Fibroblast of lung (primary cell): ENCODE measurements around the gene ATXN7L2. TPM values are rescaled to one million over a fixed set of nuclear protein-coding genes. Genes with fewer than 3 reads are reported as not detected.

ENCODE experiments used
- DNase-seq, 2 donors: peaks; one replicate each; pipeline versions ENCODE4 v3.0.0 to v3.0.0-alpha.2; 2010; ENCODE audit warnings: low read depth in 2 of 2
- H2AFZ ChIP-seq: 2 replicates; pipeline ENCODE4 v1.5.1; 2012; ENCODE audit warnings: low read length, control low read depth, inconsistent platforms
- H3K27ac ChIP-seq: 2 replicates; pipeline ENCODE4 v1.5.1; 2011; ENCODE audit warnings: low read length, control low read depth; ENCODE audit not compliant: insufficient read depth
- H3K27me3 ChIP-seq: 2 replicates; pipeline ENCODE4 v1.5.1; 2011; ENCODE audit warnings: mild to moderate bottlenecking, low read length; ENCODE audit not compliant: control insufficient read depth, insufficient read depth
- H3K36me3 ChIP-seq: 2 replicates; pipeline ENCODE4 v1.5.1; 2011; ENCODE audit warnings: low read length; ENCODE audit not compliant: control insufficient read depth, insufficient read depth
- H3K4me1 ChIP-seq: 2 replicates; pipeline ENCODE4 v1.5.1; 2011; ENCODE audit warnings: low read length; ENCODE audit not compliant: control insufficient read depth, insufficient read depth; ENCODE audit errors: extremely low read depth
- H3K4me2 ChIP-seq: 2 replicates; pipeline ENCODE4 v1.5.1; 2011; ENCODE audit warnings: low read length, control low read depth; ENCODE audit not compliant: insufficient read depth; ENCODE audit errors: extremely low read depth
- H3K4me3 ChIP-seq, 4 experiments: fragments of 200-600 bp in 1 of 4; sonication (generic) in 1 of 4; replicated peaks in 1 of 4; 2 replicates each; pipeline ENCODE4 v1.5.1; 2011 to 2016; ENCODE audit warnings: low read length in 4 of 4, low read depth in 3 of 4, mild to moderate bottlenecking in 3 of 4, control low read depth in 2 of 4, inconsistent platforms in 1 of 4, mixed read lengths in 1 of 4; ENCODE audit not compliant: insufficient read depth in 1 of 4; ENCODE audit errors: control extremely low read depth in 1 of 4
- H3K79me2 ChIP-seq: 2 replicates; pipeline ENCODE4 v1.5.1; 2012; ENCODE audit warnings: mild to moderate bottlenecking, low read length, inconsistent platforms; ENCODE audit not compliant: control insufficient read depth, insufficient read depth
- H3K9ac ChIP-seq: 2 replicates; pipeline ENCODE4 v1.5.1; 2011; ENCODE audit warnings: mild to moderate bottlenecking, low read length, control low read depth; ENCODE audit not compliant: insufficient read depth
- H3K9me3 ChIP-seq: 2 replicates; pipeline ENCODE4 v1.5.1; 2012; ENCODE audit warnings: low read depth, low read length; ENCODE audit not compliant: control insufficient read depth, insufficient read depth
- H4K20me1 ChIP-seq: 2 replicates; pipeline ENCODE4 v1.5.1; 2011; ENCODE audit warnings: low read length; ENCODE audit not compliant: control insufficient read depth, insufficient read depth; ENCODE audit errors: extremely low read depth
- CTCF ChIP-seq, 2 donors: IDR thresholded peaks in 1 of 2; conservative IDR thresholded peaks in 1 of 2; 1 replicate in 1 of 2; 2 replicates in 1 of 2; pipeline ENCODE4 v1.5.1; 2011 to 2012; ENCODE audit warnings: low read length in 2 of 2, control low read depth in 1 of 2, inconsistent platforms in 1 of 2, low read depth in 1 of 2, mild to moderate bottlenecking in 1 of 2
- EZH2 ChIP-seq: IDR thresholded peaks from 2 replicates; pipeline ENCODE4 v1.5.1; 2012; ENCODE audit warnings: low read length, control low read depth, mild to moderate bottlenecking; ENCODE audit errors: missing control alignments
- polyA plus RNA-seq, 2 donors: library from polyadenylated mRNA; depleted of rRNA in 1 of 2; stranded (reverse) in 1 of 2; unstranded in 1 of 2; fragments of >200 nt; gene quantifications; 2 replicates each; pipeline ENCODE4 v1.2.1, GENCODE V29; 2011 to 2012; ENCODE audit warnings: missing spikeins in 1 of 2
- total RNA-seq: library from RNA; depleted of rRNA; stranded (reverse); fragments of >200 nt; gene quantifications from 2 replicates; pipeline ENCODE4 v1.2.1, GENCODE V29; 2014

ATXN7L2 gene
- total and polyA plus RNA-seq, 2 donors (not counting 1 experiment from before 2014, with no cell fraction given), result 0.86 to 2.0 TPM

- no peak for TF ChIP-seq CTCF (conservative IDR thresholded peaks at IDR 0.05 in 1 of 2, IDR thresholded peaks at IDR 0.05 in 1 of 2; ENCODE audit: low read depth in 1 of 2, low read length in 2 of 2)
- TF ChIP-seq EZH2, result no peak
- H3K4me1 ChIP-seq, result peaks cover 5% of the 10 kb centered on the region
- no peaks in the 10 kb centered on the region for H3K79me2 ChIP-seq
- no peak overlapping the region for H3K4me3 ChIP-seq
- H3K9me3 ChIP-seq, result no peaks in the 10 kb centered on the region
- no peaks in the 10 kb centered on the region for H4K20me1 ChIP-seq
- peaks cover 5% of the 10 kb centered on the region for H3K36me3 ChIP-seq
- no peak overlapping the region for H3K9ac ChIP-seq
- no peak overlapping the region for H2AFZ ChIP-seq
- H3K27ac ChIP-seq, result no peak overlapping the region
- H3K27me3 ChIP-seq, result no peaks in the 10 kb centered on the region
- peak overlapping the region; percentile 2 for H3K4me2 ChIP-seq
- peak; percentile 42 to 88 for DNase-seq
These were observed 17.3 kb downstream of the ATXN7L2 start for GRCh38 chr1:109500941-109501381.

- H3K4me2 ChIP-seq, result no peak overlapping the region
- no peaks in the 10 kb centered on the region for H3K9me3 ChIP-seq
- H3K4me3 ChIP-seq, result no peak overlapping the region
- H2AFZ ChIP-seq, result no peak overlapping the region
- no peak for DNase-seq
- H3K79me2 ChIP-seq, result no peaks in the 10 kb centered on the region
- H3K36me3 ChIP-seq, result peaks cover 2% of the 10 kb centered on the region
- peaks cover 5% of the 10 kb centered on the region for H3K4me1 ChIP-seq
- no peaks in the 10 kb centered on the region for H4K20me1 ChIP-seq
- TF ChIP-seq EZH2 (no peak), CTCF (conservative IDR thresholded peaks at IDR 0.05 in 1 of 2, IDR thresholded peaks at IDR 0.05 in 1 of 2; ENCODE audit: low read depth in 1 of 2, low read length in 2 of 2) (no peak)
- H3K27ac ChIP-seq, result no peak overlapping the region
- no peak overlapping the region for H3K9ac ChIP-seq
- no peaks in the 10 kb centered on the region for H3K27me3 ChIP-seq
These were observed 18.1 kb downstream of the ATXN7L2 start for GRCh38 chr1:109501644-109502363.

GRCh38 chr1:109502364-109502851 is 18.7 kb downstream of the ATXN7L2 start:
- no peak overlapping the region for H2AFZ ChIP-seq
- H3K36me3 ChIP-seq, result peaks cover 2% of the 10 kb centered on the region
- no peak overlapping the region for H3K27ac ChIP-seq
- no peak overlapping the region for H3K4me2 ChIP-seq
- no peak overlapping the region for H3K9ac ChIP-seq
- no peaks in the 10 kb centered on the region for H3K9me3 ChIP-seq
- TF ChIP-seq CTCF (conservative IDR thresholded peaks at IDR 0.05 in 1 of 2, IDR thresholded peaks at IDR 0.05 in 1 of 2; ENCODE audit: low read depth in 1 of 2, low read length in 2 of 2) (no peak), EZH2 (no peak)
- H3K79me2 ChIP-seq, result no peaks in the 10 kb centered on the region
- DNase-seq, result no peak
- peaks cover 5% of the 10 kb centered on the region for H3K4me1 ChIP-seq
- H4K20me1 ChIP-seq, result no peaks in the 10 kb centered on the region
- H3K27me3 ChIP-seq, result no peaks in the 10 kb centered on the region
- H3K4me3 ChIP-seq, result no peak overlapping the region
